HG03439 (cell line): ENCODE data around the gene MUSTN1.

Experiments
- ATAC-seq: cut with Tn5 transposase; IDR thresholded peaks from one replicate; pipeline ENCODE4 v1.9.1; 2021; ENCODE audit warnings: mild to moderate bottlenecking, moderate library complexity; ENCODE audit not compliant: unreplicated experiment

MUSTN1 gene

DNA sequence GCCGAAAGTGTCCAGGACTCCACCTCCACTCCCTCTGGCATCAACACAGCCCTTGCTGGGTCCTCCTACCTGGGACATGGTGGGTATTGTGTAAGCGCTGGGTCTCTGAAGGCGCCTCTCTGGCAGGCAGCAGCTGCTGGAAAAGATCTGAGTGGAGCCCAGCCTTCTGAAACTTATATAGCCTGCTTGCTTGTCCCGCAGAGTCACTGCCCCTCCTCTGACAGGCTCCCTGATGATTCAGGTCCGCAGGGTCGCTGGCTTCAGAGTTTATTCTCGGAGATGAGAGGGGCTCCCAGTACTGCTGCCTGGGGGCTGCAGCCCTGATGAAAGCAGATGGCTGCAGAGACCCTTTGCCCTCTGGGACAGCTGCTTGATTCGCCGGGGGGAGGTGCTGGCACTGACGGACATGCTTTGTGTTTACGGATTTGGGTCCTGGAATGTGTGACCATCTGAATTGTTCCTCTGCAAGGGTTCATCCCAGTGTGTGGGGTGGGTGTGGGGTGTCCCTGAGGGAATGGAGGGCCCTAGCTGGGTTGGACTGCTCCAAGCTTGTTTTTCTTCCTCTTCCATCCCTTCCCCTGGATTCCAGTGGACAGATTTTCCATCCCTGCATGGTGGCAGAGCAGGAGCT is at the start of gene MUSTN1:
Gene MUSTN1 (minus strand): TSS at position 149 of the 631 bp plus-strand sequence. CDS start 71 bp downstream, at position 78.
- no peak for ATAC-seq

- no peak for ATAC-seq
These were observed 47.6 kb upstream of the MUSTN1 start for GRCh38 chr3:52882377-52882776.

DNA sequence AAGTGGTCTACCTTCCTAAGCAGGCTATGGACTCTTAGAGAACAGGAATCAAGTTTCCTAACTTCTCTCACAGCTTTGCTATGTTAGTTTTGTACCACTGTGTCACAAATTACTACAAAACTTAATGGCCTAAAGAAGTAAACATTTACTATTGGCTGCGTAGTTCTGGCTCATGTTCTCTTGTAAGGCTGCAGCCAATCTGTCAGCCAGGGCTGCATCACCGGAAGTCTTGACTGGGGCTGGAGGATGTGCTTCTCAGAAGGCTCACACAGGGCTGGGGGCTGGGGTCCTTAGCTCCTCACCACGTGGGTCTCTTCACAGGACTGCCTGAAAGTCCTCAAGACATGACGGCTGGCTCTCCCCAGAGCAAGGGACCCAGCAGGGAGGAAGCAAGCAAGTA is 47.1 kb upstream of the MUSTN1 start:
- ATAC-seq, result no peak

GRCh38 chr3:52880474-52880873 is 45.7 kb upstream of the MUSTN1 start:
- no peak for ATAC-seq

- ATAC-seq, result no peak
These were observed 45.2 kb upstream of the MUSTN1 start for GRCh38 chr3:52880047-52880446.

DNA sequence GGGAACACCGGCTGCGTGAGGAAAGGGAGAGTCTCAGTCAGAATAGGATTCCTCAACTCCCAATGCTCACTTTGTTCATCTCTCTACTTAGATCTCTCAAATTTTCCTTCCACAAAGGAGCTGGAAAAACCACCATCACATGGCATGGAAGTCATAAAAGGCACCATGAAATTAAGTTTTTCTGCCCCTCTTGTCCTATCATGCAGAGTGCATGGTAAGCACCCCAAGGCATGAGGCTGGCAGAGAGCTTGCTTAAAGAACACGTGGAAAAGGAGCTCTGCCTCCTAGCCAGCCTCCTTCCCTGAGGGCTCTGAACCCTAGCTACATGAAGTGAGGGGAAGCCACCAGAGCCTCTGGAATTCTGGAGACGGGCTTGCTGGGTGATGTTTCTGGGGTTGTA is 44.8 kb upstream of the MUSTN1 start:
- ATAC-seq, result no peak

DNA sequence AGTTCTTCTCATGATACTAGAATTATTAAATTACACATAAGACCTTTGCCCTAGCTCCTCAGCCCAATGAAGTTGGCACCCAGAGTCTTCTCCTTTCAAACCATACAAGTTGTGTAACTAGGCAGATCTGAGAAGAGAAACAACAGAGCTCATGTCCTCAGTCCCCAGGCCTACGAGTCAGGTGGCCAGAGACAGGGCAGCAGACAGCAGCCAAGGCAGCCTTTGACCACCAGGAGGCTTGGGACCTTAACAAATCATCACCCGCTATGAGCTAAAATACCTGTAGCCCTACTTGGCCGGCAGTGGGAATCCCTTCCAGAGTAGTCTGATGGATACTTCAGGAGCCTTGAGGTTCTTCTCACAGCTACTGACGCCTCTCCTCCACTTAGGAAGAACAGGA is 44.3 kb upstream of the MUSTN1 start:
- ATAC-seq, result no peak

DNA sequence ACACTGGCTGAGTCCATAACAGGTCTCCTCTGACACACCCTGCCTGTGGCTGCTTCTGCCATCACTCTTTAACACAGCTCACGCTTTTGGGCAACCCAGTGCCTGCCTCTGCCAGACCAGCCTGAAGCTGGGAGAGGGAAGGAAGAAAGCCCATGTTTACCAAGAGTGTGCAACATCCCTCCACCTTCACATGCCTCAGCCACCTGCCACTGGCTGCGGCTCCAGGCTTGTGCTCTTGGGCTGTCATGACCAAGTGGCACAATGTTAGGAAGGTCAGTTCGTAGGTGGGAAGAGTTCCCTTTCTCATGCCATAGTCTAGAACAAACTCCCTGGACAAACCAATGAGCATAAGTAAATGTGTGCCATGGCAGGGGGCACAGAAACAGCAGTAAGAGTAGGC is 42.3 kb upstream of the MUSTN1 start:
- no peak for ATAC-seq

DNA sequence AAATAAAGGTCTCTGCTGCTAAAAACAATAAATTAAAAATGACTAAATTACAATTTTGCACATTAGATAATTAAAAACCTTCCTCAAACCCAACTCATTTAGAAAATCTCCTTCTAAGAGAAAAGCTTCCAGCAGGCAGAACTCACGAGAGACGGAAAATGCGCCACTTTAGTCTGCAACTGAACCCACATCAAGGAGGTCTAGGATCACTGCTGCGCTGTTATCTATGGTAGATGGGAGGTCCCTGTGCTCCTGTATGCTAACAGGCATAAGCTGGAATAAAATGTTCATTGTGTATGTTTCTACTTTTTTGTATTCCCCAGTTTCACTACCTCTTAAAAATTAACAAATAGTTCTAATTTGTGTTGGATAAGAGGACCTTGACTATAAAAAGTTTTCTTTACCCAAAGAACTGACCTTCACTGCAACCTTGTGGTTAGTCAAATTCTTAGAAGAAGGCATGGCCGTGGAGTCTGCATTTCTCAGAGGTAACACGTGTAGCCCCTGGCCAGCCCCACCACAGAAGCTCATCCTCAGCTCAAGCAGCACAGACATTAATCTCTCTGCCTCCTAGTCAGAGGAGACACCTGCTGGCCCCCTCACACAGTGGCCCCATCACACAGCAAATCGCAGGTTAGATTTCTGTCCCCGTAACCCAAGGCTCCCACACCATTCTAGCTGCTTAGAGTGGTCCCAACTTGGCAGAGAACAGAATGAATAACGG is 40.2 kb upstream of the MUSTN1 start:
- ATAC-seq, result no peak

GRCh38 chr3:52874160-52874701 is 39.4 kb upstream of the MUSTN1 start:
- ATAC-seq, result no peak

DNA sequence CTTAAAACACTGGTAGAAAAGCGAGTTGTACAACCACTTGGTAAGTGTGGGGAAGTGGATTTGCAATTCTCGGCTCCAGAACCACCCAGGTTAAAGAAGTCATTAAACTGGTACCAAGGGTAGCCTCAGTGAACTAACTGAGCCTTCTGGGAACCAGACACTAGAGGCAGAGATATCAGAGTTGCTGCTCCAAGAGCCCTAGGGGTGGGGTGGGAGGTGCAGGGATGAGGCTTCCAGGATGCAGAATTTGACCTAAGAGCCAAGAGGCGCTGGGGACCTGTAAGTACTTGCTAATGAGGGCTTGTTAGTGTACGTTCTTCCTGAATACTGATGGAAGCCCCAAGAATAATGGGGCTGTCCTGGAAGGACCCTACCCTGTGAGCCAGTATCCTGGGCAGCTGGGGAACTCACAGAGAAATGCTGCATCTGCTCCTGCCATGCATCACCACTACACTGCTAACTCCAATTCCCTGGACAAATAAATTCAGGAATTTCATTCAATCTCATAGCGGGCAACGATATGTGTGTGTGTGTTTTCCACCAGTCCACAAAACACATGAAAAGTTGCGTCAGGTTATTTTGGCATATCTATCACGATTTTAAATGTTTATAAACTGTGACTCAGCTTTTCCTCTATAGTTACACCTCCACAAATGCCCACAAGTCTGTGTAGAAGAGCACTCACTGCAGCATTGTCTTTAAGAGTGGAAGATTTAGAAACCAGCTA is 38.8 kb upstream of the MUSTN1 start:
- no peak for ATAC-seq

DNA sequence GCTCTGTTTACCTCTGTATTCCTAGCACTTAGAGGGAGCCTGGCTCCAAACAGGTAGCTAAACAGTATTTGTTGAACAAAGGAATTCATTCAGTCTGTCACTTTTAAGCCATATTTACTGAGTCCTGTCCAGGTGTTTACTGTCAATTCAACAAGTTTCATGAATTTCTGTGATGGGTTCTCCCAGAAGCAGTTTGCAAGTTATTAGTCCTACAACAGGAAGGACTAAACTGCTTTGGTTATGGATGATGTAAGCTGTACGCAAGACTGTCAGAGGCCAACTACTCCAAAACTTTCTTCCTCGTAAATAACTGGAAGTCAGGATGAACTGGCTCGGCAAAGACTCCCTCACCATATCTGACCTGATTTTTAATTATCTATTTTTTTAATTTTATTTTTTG is 37.4 kb upstream of the MUSTN1 start:
- no peak for ATAC-seq

DNA sequence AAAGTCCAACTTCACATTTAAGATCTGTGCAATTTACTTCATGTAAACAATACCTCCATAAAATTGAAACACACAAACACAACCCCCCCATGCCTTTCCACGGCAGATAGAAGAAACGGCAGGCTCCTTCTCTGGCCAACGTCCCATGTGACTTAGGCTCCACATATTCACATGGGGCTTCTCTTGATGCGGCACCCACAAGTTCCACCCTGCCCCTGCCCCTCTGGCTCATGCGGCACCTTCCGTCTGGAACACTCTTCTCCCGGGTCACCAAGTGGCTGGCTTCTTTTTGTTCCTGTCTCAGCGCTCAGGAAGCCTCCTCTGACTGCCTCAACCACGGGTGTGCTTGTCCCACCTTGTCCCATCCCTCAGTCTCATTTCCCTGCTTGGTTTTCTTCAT is 36.9 kb upstream of the MUSTN1 start:
- no peak for ATAC-seq

GRCh38 chr3:52870471-52870870 is 35.7 kb upstream of the MUSTN1 start:
- no peak for ATAC-seq

DNA sequence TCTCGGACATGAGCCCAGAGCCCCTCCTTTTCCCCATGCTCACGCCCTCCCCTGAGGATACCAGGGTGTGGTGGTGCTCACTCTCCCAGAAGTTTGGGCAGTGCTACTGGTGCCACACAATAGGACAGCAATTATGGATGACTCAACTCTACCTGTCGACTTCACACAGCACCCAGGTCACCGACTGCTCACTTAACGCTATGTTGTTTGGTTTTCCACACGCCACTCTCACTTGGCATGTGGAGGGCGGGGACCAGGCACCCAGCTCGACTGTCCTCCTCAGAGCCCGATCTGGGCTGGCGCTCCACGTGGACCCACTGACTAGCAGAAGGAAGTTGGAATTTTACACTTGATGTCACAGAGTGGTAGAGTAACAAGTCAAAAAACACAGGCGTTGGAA is 31.6 kb upstream of the MUSTN1 start:
- no peak for ATAC-seq

- ATAC-seq, result no peak
These were observed 31.2 kb upstream of the MUSTN1 start for GRCh38 chr3:52865994-52866393.

- ATAC-seq, result no peak
These were observed 25.6 kb upstream of the MUSTN1 start for GRCh38 chr3:52860424-52860768.

DNA sequence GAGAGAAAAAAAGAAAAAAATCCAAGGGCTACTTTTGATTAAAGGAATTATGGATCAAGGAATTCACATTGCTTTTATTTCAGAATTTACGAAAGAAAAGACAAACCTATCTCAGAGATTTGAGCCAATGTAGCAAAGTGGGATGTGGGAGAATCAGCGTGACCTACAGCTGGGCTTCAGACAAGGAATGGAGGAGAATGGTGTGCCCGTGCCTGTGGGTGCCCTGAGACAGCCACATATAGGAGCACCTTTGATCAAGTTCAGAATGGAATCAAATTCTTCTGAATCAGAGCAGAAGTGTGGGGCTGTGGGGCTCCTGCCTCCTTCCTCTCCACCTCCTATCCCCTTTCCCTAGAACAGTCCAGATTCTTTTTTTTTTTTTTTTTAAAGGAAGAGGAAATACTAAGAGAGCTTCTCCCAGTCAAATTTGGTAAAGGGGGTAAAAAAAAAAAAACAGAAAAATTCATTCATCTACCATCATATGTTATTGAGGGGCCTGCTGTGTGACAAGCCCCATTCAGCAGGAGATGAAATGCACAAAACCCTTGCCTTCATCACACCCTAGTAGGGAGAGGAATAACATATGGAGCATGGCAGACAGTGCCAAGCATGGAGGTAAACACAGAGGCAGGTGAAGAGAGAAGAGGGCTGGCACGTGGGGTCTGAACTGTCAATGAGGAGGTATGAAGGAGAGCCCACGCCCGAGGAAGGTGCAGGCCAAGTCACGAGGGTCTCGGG is 25.0 kb upstream of the MUSTN1 start:
- no peak for ATAC-seq

- ATAC-seq, result no peak
These were observed 23.0 kb upstream of the MUSTN1 start for GRCh38 chr3:52857864-52858263.

DNA sequence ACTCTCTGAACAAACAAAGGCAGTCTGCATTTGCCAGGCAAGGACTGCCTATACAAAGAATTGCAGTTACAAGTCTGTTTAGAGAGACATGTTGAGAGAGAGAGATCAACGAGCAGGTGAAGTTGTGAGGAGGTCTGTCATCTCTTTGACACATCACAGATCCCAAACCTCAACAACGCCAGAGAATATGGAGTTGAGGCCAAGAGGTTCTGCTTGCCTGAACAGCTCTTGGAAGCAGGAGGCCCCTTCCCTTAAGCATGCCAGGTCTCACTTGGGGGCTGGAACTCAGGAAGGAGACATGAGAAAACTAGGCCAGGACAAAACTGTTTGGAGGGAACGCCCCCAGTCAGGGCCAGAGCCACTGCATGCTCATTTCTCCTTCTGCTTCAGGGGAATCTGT is 22.3 kb upstream of the MUSTN1 start:
- no peak for ATAC-seq

- ATAC-seq, result no peak
These were observed 21.8 kb upstream of the MUSTN1 start for GRCh38 chr3:52856666-52857065.
